OCI-LY3 (cell line): ENCODE results near the gene GPR132.
"Not testable (repeated sequence)": the region's sequence is repeated elsewhere in the genome, so short reads cannot be mapped to it uniquely, and the experiment has no call there.

Source experiments
- CTCF ChIP-seq: fragments of 200-600, 300-600 bp; sonication (generic); IDR thresholded peaks from 2 replicates; pipeline ENCODE4 v1.5.1; 2014; ENCODE audit warnings: antibody characterized with exemption, low read length, low read depth
- EZH2phosphoT487 ChIP-seq: fragments of 200-600 bp; shearing (Covaris generic); IDR thresholded peaks from 2 replicates; pipeline ENCODE4 v1.6.1; 2018; ENCODE audit warnings: antibody characterized with exemption, mixed run types, low read depth

DNA sequence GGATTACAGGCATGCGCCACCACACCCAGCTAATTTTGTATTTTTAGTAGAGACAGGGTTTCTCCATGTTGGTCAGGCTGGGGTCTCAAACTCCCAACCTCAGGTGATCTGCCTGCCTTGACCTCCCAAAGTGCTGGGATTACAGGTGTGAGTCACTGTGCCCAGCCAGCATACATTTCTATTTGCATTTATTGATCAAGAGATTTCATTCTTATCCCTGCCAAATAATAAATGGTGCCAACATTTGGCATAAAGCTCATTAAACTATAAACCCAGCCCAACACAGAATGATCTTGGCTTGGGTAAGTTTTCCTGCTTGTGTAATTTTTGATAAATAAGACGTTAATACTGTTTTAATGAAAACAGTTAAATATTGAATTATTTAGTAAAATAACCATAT is 29.6 kb downstream of the GPR132 start:
- not testable (repeated sequence) for TF ChIP-seq CTCF, EZH2phosphoT487
